GM18909 (cell line): ENCODE results near the gene MYO3B.

Source experiments
- ATAC-seq: cut with Tn5 transposase; IDR thresholded peaks from one replicate; pipeline ENCODE4 v1.9.1; 2021; ENCODE audit warnings: mild to moderate bottlenecking; ENCODE audit not compliant: unreplicated experiment, poor library complexity

MYO3B gene

DNA sequence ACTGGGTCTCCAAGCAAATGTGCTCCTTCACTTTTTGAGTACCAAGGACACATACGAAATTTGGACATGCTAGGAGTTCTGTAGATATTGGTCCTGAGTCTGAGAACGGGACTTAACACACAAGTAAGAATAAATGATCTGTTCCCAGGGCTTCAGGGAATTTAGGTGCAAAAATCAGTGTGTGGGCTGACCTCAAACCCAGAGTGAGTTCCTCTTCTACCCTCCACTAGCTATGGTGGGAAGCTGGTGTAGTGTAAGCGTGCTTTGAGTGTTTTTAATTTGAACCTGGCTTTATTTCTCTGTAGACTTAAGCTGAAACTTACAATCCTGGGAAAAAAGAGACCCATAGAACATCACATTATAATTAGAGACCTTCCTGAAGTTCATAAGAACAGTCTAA is 50.5 kb downstream of the MYO3B start:
- no peak for ATAC-seq

DNA sequence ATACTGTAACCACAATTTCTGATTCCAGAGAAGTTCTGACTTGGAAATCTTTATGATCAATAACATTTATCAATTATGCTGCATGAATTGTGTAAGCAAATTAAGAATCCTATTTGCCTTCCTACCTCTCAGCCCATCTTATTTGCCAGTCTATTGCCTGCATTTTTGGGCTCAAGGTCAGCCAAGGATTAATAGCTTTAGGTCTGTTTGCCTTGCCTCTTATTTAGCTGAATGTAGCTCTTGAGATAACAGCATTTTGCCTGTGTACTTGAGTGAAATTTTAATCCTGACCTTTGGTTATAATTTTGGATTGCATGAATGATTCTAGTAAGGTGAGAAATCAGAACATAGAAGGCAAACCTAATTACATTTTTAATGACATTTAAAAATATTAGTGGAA is 51.2 kb downstream of the MYO3B start:
- ATAC-seq, result no peak

DNA sequence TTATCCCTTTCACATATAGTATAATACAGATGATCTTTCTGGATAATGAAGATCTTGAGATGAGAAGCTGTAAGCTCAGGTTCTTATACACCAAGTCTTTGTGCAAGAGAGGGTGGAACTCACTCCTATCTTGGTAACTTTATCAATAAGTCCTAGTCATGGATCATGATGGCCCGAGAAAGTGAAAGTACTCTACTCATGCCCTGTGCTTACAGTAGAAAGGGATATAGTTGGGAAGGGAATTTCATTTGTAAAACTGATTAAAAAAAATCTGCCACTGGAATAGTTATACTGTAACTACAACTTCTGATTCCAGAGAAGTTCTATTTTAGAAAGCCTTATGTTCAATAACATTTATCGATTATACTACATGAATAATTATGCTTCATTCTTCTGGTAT is 51.8 kb downstream of the MYO3B start:
- ATAC-seq, result no peak

DNA sequence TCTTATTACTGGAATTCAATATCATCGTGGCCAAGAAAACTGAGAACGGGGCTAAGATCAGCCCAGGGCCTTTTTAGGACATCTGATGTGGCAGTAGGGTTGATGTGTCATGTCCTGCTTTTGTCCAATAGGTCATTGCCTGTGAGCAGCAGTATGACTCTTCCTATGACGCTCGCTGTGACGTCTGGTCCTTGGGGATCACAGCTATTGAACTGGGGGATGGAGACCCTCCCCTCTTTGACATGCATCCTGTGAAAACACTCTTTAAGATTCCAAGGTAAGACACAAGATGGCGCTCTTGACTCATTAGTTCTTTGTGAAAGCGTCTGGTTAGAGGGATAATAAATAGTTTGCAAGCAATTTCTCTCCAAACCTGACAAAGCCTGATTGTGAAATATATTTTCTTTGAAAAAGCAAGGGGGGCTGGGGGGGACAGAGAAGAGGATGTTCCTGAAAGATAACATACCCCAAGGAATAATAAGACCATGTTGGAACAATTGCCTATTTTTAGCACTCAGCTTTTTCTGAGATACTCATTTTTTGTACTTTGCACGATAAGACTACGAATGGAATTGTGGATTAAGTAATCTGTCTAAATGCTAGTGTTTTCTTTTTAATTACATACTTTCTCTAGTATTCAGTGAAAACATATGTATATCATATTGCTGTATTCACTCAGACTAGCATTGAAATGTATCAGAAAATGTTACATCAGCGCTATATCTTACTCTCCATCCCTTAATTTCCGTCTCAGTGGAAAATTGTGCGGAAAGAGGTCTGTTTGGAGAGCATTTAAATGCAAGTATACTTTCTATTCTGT is 58.1 kb downstream of the MYO3B start:
- ATAC-seq, result no peak

DNA sequence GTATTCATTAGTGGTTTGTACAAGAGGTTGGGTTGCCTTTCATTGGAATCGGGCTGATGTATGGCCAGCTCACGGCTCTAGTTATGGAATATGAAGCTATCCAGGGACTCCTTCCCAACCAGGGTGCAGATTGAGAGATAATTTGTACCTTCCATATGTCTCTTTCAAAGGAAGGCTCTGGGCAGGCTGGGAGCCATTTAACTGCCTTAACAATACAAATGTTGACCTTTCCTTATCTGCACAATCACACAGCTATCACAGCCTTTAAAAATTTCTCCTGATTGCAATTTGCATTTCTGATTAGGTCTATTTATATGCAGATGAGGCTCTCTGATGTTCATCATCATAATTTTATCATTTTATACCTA is 58.7 kb downstream of the MYO3B start:
- ATAC-seq, result no peak

DNA sequence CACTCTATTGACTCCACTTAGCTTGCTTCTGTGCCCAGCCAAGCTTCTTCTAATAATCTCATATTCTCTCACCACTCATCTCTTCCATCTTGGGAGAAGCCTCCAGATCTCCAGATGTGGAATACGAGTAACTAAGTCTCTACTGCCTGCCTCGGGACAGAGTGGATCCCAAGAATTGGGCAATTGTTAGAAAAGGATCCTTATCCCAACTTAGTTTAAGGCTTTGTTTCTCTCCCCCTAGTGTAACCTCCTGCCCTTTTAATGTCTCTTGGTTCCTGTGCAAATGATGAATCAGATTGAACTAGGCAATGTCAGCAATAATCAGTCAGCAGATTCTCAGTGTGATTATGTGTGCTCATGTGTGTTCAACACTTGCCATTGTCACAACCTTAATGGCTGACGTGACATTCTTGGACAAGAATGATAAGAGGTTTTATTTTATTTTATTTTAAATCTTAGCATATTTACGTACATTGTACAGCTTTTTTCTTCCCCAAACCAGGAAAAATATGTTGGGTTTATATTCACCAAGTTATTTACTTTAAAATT is 59.7 kb downstream of the MYO3B start:
- ATAC-seq, result no peak

DNA sequence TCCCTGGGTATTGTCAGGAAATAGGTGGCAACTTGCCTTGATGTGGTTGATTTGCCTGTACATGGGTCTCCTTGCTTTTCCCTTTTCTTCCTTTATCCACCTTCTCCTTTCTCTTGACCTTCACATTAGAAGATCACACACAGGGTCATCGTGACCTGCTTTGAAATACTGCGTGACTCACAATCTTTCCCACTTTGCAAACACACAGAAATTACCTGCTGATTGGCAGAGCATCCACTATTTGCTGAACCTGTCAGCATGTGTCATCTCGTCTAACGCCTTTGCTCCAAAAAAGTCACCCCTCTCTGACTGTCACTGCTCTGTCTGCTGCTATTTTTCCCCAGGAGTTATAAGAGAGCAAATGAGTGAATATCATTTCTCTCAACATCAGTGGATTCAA is 60.8 kb downstream of the MYO3B start:
- no peak for ATAC-seq

DNA sequence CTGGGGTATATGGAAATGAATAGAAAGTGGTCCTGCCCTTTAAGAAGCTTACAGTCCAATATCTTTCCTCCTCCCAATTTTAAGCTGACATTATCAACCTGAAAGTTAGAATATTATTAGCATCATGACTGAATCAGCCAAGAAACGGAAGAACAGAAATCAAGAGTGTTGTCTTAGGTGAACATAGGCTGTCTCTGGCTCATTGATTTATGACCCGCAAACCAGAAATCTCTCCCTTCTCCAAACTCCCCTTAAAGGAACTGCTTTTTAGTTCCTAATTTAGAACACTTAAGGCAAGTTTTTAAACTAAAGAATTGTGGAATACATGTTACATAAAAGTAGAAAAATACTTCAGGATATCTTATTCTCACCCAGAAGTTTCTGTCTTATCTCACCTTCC is 62.7 kb downstream of the MYO3B start:
- ATAC-seq, result no peak

DNA sequence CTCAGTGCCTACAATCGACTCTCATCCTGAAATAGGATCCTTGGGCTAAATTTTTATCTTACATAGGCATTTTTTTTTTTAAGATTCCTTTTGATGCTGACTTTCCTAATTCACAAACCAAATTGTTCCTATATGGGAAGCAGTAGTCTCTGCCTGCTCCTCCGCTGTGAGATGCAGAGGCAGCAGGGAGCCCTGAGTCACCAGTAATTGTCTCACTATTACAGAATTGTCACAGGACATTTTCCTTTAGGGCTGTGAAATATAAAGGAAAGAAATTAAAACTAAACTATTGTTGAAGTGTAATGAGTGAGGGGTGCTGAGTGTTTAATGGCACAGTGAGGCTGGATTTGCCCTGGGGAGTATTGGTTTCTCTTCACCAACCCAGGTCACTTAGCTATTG is 63.8 kb downstream of the MYO3B start:
- no peak for ATAC-seq

DNA sequence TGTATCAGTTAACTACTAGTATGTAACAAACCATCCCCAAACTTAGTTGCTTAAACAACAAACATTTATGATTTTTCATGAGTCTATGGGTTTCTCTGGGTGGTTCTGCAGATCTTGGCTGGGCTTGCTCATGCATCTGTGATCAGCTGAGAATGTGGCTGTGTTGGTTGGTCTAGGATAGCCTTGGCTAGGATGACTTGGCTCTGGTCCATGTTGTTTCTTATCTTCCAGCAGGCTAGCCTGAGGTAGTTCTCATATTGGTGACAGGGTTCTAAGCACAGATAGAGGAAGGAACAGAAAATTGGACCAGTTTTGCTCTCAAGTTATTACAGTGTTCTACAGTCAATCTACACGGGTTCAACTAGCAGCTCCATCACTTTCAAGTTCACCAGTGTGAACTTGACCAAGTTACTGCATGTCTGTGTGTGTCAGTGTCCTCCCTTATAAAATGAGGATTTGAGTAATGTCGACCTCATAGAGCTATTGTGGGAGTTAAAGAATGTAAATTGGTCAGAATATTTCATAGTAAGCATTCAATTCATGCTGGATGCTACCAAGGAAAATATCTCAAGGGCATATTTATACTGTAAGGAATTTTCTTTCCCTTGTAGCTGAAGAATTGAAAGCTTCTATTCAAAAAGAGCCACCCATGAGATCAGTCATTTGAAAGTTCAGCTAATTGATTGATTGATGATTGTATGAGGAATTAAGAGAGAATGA is 65.3 kb downstream of the MYO3B start:
- no peak for ATAC-seq

DNA sequence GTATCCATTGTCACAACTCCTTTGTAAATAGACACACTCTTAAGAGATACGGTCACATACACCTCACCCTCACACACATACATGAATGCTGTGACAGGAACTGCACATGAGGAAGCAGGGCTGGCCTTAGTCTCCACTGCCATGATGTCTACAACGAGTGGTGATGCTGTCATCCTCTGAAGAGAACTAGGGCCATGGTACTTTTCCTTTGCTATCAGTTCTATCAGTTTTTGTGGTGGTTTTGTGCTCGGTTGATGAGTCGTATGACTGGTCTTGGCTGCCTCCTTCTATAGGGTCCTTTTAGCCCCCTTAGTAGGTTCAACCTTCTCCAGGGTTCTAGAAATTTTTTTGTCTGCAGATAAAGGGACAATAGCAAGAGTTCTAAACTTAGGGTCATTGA is 66.0 kb downstream of the MYO3B start:
- no peak for ATAC-seq

DNA sequence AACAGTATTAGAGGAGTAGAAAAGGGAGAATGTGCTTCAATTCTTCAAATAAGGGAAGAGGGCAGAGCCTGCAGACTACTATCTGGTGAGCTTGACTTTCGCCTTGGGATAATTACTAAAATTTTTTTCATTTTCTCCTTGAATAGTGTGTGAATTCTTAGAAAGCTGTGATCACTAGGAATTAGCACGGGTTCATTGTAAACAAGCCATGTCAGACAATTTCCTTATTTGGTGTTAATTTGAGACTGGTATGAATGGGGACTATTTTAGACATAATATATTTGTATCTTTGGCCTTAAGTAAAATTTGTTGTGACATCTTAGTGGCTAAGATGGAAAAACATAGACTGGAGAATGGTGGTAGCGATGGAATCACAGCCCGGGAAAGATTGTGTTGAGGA is 66.6 kb downstream of the MYO3B start:
- no peak for ATAC-seq

DNA sequence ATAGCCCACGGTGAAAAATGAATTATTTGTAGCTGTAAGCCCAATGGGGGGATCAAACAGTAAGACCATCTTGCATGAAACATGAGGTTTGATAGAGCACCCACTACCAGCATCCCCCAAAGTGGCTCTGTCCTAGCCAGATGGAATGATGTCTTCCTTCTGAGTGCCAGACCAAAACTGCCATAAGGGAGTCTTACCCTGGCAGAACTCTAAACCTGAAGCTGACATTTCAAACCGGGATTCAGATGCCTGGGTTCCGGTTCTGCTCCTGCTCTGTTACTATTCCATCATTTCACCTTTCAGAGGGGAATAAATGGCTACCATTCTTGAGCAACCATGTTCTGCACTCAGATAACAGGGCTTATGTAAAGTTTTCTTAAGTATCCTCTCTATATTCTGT is 67.4 kb downstream of the MYO3B start:
- ATAC-seq, result no peak

DNA sequence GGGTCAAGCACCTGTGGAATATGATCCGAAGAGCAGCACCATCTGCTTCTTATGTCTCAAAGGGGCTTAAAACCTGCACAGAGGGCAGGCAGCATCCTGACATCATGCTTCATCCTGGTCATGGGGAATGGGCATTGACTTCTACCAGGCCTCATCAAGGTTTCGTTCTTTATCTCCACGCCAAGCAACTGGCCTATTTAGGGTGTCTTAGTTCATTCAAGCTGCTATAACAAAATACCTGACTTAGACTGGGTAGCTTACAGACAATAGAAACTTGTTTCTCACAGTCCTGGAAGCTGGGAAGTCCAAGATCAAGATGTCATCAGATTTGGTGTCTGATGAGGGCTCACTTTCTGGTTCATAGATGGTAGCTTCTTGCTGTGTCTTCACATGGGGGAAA is 69.4 kb downstream of the MYO3B start:
- no peak for ATAC-seq

DNA sequence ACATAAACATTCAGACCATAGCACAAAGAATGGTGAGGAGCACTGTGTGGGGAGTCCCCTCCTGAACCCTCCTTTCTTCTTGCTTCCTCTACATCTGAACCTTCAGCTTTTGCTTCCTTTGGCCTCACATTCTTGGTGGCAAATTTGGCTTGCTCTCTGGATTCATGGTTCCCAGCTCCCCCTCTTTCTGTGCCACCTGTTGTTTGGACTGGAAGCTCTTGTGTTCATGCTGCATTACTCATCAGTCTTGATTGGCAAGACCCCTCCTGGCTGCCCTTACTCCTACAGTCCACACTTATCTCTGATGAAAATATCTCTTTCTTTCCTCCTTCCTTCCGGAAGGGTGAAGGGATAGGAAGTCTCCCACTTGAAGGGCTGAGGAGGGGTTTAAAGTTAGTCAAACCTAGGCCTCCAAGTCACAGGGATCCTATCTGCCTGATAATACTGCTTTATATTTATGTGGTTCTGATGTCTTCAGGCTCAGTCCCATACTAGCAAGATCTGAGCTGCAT is 70.0 kb downstream of the MYO3B start:
- no peak for ATAC-seq

DNA sequence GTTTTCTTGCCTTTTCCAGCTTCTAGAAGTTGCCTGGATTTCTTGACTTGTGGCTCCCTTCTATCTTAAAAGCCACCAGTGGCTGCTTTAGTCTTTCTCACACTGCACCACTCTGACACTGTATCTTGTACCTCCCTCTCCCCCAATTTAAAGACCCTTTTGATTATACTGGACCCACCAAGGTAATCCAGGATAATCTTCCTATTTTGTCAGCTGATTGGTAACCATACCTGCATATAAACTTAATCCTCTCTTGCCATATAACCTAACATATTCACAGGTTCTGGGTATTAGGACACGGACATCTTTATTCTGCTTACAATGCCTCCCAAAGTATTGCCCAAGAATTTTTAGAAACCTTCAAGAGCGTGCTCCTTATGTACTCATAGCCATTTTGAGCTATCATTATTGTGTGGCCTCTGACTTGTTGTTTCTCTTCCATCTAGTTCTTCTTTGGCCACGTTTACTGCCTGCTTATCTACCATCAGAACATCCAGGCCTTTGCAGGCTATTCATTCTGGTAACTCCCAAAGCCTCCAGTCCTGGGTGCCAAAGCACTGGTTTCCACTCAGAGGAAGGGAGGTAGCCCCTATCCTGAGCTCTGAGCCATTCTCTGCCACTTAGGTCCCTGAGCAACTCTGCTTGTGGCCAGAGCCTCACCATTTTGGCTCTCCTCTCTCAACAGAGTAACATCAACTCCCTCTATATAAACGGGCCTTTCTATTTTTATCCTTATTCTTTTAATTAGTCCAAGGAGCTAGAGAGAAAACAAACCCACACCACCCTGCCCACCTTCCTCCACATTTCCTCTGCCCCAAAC is 70.8 kb downstream of the MYO3B start:
- no peak for ATAC-seq

DNA sequence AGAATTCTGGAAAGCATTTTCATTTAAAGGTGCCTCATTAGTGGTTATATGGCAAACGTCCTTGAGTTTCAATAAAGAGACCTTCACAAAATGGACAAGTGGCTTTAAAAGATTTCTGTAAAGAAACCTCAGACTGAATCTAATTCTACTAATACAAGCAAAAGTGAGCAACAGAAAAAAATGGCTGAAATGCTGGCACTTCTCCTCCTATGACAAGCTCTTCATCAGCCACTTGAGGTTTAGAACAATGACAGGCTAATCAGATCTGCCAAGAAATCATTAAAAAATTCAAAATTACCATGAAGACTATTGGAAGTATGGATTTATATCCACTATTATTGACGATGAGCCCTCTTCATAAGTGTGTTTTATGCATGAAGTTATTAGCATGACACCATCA is 71.8 kb downstream of the MYO3B start:
- no peak for ATAC-seq

DNA sequence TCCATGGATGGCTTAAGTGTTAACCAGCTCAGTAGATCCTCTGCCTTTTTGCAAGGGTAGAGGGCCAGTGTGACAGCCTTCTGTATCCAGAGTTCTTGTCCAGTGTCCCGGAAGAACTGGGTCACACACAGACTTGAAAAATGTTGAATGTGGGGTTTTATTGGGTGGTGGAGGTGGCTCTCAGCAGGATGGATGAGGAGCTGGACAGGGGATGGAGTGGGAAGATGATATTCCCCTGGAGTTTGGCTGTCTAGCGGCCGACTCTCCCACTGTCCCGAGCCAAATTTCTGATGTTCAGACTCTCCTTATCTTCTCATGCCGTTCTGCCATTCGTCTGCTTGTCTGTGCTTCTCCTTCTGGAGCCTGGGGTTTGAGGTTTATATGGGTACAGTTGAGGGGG is 72.6 kb downstream of the MYO3B start:
- no peak for ATAC-seq

DNA sequence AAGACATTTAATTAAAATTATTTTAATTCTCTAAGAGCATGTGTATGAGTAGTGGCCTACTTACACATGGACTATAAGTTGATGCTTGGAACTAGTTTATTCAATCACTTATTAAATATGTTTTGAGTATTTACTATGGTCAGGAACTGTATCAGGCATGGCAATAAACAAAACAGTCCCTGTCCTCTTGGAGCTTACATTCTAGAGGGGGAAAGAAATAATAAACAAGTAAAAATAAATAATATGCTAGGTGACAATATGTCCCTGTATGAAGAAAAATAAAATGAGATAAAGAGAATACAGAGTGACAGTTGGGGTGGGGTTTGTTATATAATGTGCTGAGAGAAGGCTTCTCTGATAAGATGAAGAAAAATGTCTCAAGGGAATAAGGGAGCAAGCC is 74.5 kb downstream of the MYO3B start:
- no peak for ATAC-seq

DNA sequence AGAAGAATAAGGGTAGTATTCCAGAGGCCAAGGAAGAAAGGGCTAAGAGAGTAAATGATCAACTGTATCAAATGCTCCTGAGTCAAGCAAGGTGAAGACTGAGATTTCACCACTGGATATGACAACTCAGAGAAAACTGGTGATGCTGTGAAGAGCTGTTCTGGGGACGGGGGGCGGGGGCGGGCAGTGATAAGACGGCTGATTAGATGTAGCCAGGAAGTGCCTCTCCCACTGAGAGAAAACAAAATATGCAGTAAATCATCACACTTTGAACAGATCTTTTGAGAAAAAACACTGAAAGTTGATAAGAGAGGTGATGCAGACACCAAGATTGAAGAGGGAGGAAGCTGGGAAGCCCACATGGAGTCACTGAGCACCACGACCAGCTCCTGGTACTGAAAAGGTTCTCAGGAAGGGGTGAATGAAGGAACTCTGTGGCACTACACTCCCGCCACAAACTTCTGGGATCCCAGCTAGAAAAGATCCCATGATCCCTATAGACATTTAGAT is 75.8 kb downstream of the MYO3B start:
- no peak for ATAC-seq
